ENCODE measurements around the gene ATRN.
"Not testable (repeated sequence)": the region's sequence is repeated elsewhere in the genome, so short reads cannot be mapped to it uniquely, and the experiment has no call there.

The ATRN gene

GRCh38 chr20:3576363-3576762, 105.5 kb downstream of the ATRN start:
- DNase-seq, result no peak

GRCh38 chr20:3577366-3577765, 106.5 kb downstream of the ATRN start:
- DNase-seq, result no peak

- DNase-seq, result no peak
These were observed 109.6 kb downstream of the ATRN start for GRCh38 chr20:3580412-3580811.

GRCh38 chr20:3583765-3584164, 112.9 kb downstream of the ATRN start:
- DNase-seq, result no peak

GRCh38 chr20:3586093-3586492, 115.3 kb downstream of the ATRN start:
- DNase-seq, result no peak

GRCh38 chr20:3590164-3590563, 119.3 kb downstream of the ATRN start:
- no peak for DNase-seq

GRCh38 chr20:3592931-3593330, 122.1 kb downstream of the ATRN start:
- no peak for DNase-seq

GRCh38 chr20:3595541-3595940, 124.7 kb downstream of the ATRN start:
- DNase-seq, result no peak

- DNase-seq, result no peak
These were observed 132.3 kb downstream of the ATRN start for GRCh38 chr20:3603108-3603507.

- DNase-seq, result not testable (repeated sequence)
These were observed 134.6 kb downstream of the ATRN start for GRCh38 chr20:3605386-3605886.

- DNase-seq, result no peak
These were observed 135.2 kb downstream of the ATRN start for GRCh38 chr20:3606021-3606420.

GRCh38 chr20:3611901-3612300, 141.1 kb downstream of the ATRN start:
- DNase-seq, result no peak

GRCh38 chr20:3612795-3613572, 142.2 kb downstream of the ATRN start:
- no peak for DNase-seq

GRCh38 chr20:3613821-3614440, 143.1 kb downstream of the ATRN start:
- no peak for DNase-seq

- no peak for DNase-seq
These were observed 143.6 kb downstream of the ATRN start for GRCh38 chr20:3614466-3614865.

- not testable (repeated sequence) for DNase-seq
These were observed 144.5 kb downstream of the ATRN start for GRCh38 chr20:3615171-3615840.

- no peak for DNase-seq
These were observed 145.4 kb downstream of the ATRN start for GRCh38 chr20:3616250-3616649.

- no peak for DNase-seq
These were observed 150.3 kb downstream of the ATRN start for GRCh38 chr20:3621111-3621510.

- DNase-seq, result no peak
These were observed 151.6 kb downstream of the ATRN start for GRCh38 chr20:3622406-3622805.

- no peak for DNase-seq
These were observed 156.7 kb downstream of the ATRN start for GRCh38 chr20:3627476-3627875.

GRCh38 chr20:3628502-3629314, 157.9 kb downstream of the ATRN start:
- no peak for DNase-seq

- DNase-seq, result no peak
These were observed 159.1 kb downstream of the ATRN start for GRCh38 chr20:3629893-3630292.

GRCh38 chr20:3630429-3630828, 159.6 kb downstream of the ATRN start:
- DNase-seq, result no peak
